HG02763 (cell line): ENCODE results near the gene PDSS1.
"Not testable (repeated sequence)": the region's sequence is repeated elsewhere in the genome, so short reads cannot be mapped to it uniquely, and the experiment has no call there.

ENCODE experiments used
- ATAC-seq: cut with Tn5 transposase; IDR thresholded peaks from one replicate; pipeline ENCODE4 v1.9.1; 2021; ENCODE audit warnings: mild to moderate bottlenecking, moderate library complexity; ENCODE audit not compliant: unreplicated experiment

The PDSS1 gene

DNA sequence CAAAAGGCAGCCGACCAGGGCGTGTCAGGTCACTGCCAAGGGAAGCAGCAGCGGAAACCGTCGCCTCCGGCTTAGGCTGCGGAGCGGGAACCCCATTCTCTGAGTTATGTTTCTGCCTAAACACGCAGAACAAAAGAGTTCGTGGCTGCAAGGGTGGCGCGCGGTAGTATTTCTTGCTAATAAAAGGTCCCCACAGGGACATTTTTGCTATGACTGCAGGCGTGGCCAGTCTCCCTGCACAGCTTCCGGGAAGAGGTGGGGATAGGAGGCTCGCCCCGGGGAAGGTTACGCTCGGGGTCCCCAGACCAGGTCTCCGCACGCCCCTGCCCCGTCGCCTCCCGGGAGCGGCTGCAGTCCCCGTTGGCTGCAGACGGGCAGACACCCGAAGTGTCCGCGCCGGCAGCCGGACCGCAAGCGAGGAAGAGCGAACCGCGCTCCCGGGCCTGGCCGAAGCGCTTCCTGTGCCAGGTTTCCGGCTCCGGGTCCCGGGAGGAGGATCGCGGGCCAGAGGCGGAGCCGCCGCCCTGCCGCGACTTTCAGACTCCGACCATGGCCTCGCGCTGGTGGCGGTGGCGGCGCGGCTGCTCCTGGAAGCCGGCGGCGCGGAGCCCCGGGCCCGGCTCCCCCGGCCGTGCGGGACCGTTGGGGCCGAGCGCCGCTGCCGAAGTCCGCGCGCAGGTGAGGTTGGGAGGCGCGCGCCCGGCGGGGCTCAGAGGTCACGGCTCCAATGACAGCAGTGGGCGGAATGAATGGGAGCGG lies at the start of gene PDSS1:
Gene PDSS1 (plus strand): TSS at position 539 of the 759 bp plus-strand sequence. CDS start 11 bp downstream, at position 550.
- ATAC-seq: peak; percentile 80

GRCh38 chr10:26648245-26648636 lies 49.3 kb upstream of the PDSS1 start:
- ATAC-seq: not testable (repeated sequence)

DNA sequence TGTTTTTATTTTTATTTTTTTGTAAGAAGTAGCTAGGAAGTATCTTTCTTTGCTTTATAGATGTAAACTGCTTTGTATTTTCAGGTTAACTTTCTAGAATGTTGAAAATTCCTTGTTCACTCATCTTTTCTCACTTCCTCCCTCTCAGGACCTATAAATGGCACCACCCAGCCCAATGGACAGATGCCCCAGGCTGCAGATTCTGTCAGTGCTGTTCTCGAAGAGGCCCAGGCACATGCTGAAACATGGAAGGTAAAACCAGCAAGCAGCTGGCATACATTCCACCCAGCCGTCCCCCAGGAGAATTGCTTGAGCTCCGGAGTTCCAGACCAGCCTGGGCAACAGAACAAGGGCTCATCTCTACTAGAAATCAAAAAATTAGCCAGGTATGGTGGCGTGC lies 47.1 kb upstream of the PDSS1 start:
- no peak for ATAC-seq

DNA sequence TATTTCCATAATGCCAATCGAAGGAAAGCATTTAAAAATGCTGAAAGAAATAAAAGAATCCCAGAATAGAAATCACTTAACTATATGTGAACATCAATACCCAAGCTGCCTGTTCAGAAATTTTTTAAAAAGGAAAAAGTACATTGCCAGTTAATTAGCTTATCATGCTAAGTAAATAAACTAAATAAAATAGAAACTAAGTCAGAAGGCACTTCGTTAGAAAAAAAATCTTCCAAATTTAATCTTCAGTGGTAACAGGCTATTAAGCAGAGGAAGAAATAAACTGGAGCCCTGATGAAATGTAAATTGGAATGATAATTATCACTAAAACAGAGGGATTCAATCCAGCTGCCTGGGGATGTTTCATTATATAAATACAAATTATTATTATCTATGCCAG lies 46.0 kb upstream of the PDSS1 start:
- not testable (repeated sequence) for ATAC-seq

- no peak for ATAC-seq
Observed at GRCh38 chr10:26653004-26653403, 44.5 kb upstream of the PDSS1 start.

GRCh38 chr10:26655746-26656145 lies 41.8 kb upstream of the PDSS1 start:
- ATAC-seq: no peak

DNA sequence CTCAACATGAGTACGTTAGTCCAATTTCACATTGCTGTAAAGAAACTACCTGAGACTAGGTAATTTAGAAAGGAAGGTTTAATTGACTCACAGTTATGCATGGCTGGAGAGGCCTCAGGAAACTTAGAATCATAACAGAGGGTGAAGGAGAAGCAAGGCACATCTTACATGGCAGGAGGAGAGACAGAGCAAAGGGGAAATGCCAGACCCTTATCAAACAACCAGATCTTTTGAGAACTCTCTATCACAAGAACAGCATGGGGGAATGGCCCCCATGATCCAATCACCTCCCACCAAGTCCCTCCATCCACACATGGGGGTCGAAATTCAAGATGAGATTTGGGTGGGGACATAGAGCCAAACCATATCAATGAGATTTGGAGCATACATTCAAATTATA lies 34.6 kb upstream of the PDSS1 start:
- no peak for ATAC-seq

GRCh38 chr10:26665080-26666048 lies 32.1 kb upstream of the PDSS1 start:
- no peak for ATAC-seq

DNA sequence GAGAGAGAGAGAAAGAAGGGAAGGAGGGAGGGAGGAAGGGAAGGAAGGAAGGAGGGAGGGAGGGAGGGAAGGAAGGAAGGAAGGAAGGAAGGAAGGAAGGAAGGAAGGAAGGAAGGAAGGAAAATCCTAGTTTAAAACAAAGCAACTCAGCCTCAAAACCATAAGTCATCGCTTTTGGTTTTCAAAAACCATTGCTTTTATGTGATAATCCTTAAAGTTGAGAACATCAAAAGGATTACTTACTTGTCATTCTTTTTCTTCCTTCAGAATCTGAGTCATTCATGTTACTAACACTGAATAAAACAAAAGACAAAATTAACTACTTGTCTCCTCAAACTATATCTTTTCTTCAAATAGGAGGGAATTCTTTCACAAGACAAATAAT lies 21.6 kb upstream of the PDSS1 start:
- ATAC-seq: no peak

DNA sequence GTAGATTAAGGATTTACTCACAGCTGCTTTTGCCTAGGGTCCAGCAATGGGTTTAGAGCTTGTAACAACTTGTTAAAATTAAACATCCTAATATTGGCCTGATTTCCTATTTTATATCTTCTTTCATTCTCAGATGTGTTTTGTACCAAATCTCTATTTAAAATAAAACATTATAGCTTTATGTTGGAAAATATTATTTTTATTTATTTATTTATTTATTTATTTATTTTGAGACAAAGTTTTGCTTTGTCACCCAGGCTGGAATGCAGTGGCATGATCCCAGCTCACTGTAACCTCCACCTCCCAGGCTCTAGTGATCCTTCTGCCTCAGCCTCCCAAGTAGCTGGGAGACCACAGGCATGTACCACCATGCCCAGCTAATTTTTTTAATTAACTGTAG lies 17.9 kb upstream of the PDSS1 start:
- ATAC-seq: no peak

GRCh38 chr10:26681076-26681475 lies 16.4 kb upstream of the PDSS1 start:
- ATAC-seq: no peak

DNA sequence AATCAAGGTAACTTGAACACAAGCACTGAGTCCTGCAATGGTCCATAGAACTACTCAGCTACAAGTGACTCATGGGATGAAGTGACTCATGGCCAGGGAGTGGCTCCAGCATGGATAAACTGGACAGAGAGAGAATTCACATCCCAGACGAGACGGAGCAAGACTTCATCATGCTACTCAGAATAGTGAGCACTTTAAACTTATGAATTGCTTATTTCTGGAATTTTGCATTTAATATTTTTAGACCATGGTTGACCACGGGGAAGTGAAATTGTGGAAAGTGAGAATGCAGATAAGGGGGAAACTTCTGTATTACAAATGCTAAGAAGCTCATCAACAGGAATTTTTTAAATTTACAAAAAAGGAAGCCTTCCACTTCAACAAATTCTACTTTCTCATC lies 15.5 kb upstream of the PDSS1 start:
- not testable (repeated sequence) for ATAC-seq

GRCh38 chr10:26682931-26683330 lies 14.6 kb upstream of the PDSS1 start:
- ATAC-seq: no peak

DNA sequence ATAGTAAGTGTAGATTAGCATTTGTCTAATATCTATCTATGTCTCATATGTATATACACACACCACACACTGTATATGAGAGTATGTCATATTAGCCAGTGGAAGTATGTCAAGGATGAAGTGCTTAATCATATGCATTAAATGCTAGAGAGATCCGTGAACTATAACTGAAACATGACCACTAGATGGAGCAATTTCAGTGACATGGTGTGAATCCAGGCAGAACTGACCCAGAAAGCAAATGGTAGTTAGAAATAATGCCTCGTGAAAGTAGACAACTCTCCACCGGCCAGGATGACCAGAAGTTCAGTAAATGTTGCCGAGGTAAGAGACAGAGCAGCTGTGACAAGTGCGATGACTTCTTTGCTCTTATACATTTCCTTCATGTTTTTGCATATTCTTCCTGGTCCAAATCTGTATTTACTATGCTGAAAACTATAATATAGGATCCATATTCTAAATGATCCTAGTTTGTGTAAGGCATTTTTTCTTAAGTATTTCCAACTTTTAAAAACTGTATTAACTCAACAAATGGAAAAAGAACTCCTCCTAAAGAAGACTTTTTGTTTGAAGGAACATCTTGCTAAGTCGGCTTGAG lies 12.7 kb upstream of the PDSS1 start:
- peak; percentile 92 for ATAC-seq

DNA sequence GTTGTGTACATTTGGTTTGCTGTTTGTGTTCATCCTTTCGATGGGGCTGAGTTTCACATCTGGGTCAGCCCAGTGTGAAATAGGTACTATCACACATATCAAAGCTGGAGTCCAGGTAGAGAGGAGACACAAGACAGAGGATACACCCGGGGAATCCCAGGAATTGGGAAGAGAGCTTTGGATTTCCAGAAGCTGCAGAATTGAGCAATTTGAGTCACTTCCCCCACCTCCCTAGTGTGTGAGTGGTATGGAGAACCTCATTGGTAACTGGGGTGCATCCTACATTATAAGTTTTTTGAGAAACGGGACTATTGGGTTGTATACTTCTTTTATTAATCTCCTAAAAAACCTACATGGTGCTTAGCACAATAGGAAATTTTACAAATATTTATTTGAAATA lies 12.1 kb upstream of the PDSS1 start:
- ATAC-seq: no peak

DNA sequence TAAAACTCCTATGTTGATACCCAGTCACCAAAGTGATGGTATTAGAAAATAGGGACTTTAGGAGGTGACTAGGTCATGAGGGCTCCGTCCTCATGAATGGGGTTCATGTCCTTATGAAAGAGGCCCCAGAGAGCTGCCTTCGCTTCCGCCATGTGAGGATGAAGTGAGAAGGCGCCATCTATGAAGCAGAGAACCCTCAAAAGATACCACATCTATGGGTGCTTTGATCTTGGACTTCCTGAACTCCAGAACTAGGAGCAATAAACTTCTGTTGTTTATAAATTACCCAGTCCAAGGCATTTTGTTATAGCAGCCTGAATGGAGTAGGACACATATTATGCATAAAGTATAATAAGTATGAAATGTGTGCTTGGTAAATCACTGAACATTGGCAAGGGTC lies 8.1 kb upstream of the PDSS1 start:
- no peak for ATAC-seq

DNA sequence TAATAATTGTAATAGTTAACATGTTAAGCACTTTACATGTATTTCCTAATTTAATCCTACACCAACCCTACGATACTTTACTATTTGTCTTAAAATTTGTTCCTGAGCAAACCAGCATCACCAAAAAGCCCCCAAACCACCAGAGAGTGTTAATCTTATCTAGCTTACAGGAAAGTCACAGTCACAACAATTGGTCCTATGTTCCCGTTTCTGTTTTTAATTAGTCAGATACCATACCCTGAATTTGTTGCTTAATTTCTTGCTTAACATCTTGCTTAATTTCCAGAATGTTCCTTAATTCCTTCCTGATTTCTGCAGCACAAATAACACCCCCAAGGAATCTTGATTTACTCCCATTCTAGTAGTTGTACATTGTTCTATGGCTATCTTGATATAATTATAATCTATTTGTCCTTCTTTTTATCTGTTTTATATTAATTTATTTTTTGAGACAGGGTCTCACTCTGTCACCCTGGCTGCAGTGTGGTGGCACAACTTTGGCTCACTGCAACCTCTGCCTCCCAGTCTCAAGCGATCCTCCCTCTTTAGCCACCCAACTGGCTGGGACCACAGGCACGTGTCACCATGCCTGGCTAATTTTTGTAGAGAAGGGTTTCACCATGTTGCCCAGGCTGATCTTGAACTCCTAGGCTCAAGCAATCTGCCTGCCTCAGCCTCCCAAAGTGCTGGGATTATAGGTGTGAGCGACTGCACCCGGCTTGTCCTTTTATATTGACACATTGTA lies 6.6 kb upstream of the PDSS1 start:
- no peak for ATAC-seq

DNA sequence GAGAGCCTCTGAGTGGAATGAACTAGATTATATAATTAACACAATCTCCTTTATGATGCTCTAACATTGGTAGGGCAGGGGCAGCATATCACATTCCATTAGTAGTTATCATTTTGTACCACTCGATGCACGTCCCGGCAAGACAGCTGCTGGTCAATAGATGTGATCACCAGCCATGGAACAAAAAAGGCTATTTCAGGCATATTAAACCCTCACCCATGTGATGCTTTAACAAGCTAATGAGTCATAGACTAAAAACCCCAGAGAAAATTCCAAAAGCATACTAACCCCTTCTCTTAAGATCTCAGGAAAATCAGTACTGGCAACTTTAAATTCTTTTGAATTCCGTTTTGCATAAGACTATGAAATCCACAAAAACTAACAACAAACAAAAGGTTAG lies 3.0 kb upstream of the PDSS1 start:
- ATAC-seq: not testable (repeated sequence)

DNA sequence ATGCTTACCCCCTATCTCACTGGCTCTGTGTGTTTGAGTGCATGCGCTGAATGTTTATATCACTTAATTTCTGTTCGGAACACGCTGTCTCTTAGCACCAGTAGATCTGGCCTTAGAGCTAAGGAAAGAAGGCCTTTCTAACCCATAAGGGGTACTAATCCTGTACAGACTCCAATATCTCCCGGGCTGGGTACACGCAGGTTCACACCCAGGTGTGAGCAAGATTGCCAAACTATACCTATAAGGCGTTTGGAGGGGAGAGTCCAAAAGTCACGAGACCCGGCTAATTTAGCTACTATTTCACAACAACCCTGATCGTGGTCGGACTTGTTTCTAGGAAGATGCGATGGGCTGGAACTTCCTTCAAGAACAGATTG lies 727 bp upstream of the PDSS1 start:
- no peak for ATAC-seq

DNA sequence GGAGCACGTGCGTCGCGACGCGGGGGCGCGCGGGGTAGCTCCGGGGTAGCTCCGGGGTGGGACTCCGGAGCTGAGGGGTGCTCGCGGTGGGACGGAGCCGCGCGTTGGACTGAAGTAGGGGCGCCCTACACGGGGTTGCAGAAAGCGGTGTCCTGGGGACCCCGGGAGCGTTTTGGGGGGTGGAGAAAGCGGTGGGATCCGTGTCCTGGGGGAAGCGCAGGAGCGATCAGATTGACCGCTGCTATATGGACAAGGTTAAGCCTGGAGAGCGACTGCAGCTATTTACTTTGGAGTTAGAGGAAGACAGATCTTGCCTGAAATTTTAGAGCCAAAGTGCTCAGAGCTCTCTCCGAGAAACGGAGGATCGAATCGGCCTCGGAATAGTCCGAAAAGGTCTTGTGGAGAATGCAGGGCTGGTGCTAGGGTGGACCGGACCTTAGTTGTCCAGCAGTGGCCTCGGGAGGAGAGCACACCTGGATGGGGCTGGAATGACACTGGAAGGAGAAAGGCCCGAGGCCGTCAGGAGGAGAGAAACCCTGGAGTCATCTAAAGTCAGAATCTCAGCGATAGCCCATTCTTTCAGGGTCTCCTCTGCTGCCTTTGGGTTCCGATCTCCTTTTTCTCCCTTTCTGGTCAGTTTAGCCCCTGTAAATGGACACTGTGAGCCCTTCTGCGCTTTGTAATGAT lies 564 bp downstream of the PDSS1 start:
- no peak for ATAC-seq
